HUES6 (cell line): ENCODE data around the gene ARID4B.

ENCODE experiments used
- H3K27ac ChIP-seq: 2 replicates; pipeline ENCODE4 v1.7.0; 2013; ENCODE audit warnings: low read depth, mild to moderate bottlenecking, low read length, inconsistent platforms
- H3K27me3 ChIP-seq: 2 replicates; pipeline ENCODE4 v1.6.1; 2013; ENCODE audit warnings: low read length; ENCODE audit not compliant: control insufficient read depth, insufficient read depth
- H3K36me3 ChIP-seq: 2 replicates; pipeline ENCODE4 v1.6.1; 2013; ENCODE audit warnings: low read length; ENCODE audit not compliant: control insufficient read depth, insufficient read depth
- H3K4me1 ChIP-seq: 2 replicates; pipeline ENCODE4 v1.6.1; 2013; ENCODE audit warnings: low read length; ENCODE audit not compliant: control insufficient read depth, insufficient read depth
- H3K4me3 ChIP-seq: 2 replicates; pipeline ENCODE4 v1.5.1; 2013; ENCODE audit warnings: low read depth, low read length
- H3K9ac ChIP-seq: one replicate; pipeline ENCODE4 v1.6.1; 2013; ENCODE audit warnings: mild to moderate bottlenecking, low read length
- H3K9me3 ChIP-seq: 2 replicates; pipeline ENCODE4 v1.6.1; 2013; ENCODE audit warnings: low read depth, low read length; ENCODE audit not compliant: control insufficient read depth, insufficient read depth

ARID4B gene

DNA sequence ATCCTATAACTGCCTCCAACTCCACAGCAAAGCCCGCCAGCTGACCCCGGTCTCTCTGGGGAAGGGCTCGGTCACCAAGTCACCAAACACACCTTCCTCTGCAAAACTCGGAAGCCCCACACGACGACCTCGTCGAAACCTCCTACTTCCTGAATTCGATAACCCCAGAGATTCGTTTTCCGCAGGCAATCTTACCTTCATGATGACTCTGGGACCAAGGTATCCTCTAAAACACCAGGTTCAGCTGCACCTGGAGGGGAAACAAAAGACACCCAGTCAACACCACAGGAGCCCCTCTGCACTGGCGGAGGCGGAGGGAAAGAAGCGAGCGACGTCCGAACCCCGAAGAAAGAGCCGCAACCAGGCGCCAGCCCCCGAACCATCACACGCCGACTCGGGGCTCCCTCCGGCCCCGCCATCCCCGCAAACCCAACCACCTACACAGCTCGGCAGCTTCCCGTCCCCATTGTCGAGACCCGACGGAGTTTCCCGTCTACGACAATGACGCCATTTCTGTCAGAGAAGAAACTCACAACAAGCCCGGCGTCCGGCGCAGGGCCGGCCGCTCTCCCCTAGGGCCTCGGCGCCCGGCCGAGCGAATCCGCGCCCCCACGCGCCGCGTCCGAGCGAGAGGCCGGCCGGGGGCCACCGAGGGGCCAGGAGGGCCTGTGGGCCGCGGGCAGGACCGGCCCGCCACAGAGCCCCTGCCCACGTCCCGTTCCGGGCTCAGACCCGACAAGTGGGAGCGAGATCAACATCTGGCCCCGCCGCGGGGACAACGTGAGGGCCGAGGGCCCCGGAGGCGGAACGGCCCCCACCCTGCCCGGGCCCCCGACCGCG is 1.0 kb downstream of the ARID4B start:
- peak overlapping the region; percentile 100 for H3K4me3 ChIP-seq
- no peaks in the 10 kb centered on the region for H3K9me3 ChIP-seq
- peak overlapping the region; percentile 93; the same call in 1 of the 2 replicates for H3K27ac ChIP-seq
- H3K36me3 ChIP-seq: peaks cover 7% of the 10 kb centered on the region
- H3K4me1 ChIP-seq: peaks cover 20% of the 10 kb centered on the region
- H3K27me3 ChIP-seq: no peaks in the 10 kb centered on the region
- peak overlapping the region; percentile 92 for H3K9ac ChIP-seq

- Histone ChIP-seq H3K4me3 (peak overlapping the region; percentile 100), H3K4me1 (peaks cover 16% of the 10 kb centered on the region), H3K36me3 (peaks cover 2% of the 10 kb centered on the region), H3K27me3 (no peaks in the 10 kb centered on the region), H3K27ac (no peak overlapping the region), H3K9ac (no peak overlapping the region), H3K9me3 (no peaks in the 10 kb centered on the region)
These were observed 2.1 kb downstream of the ARID4B start for GRCh38 chr1:235325854-235326253.

DNA sequence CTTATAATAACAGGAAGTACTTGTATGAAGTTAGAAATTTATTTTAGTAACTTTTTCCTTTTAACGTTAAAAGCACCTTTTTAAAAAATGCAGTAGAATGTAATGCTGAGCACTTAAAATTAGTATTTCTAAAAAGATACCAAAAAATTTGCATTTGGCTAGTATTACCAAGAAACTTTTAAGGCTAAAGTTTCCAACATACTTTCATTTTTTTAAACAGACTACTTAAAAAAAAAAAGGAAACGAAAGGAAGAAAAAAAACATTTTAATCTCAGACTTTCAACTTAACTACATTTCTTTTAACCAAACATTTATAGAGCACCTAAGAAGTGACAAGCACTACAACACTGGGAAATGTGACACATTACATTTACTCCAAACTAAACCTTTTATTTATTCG is 2.8 kb downstream of the ARID4B start:
- peaks cover 10% of the 10 kb centered on the region; the same call in 1 of the 2 replicates for H3K4me1 ChIP-seq
- peak overlapping the region; percentile 100 for H3K4me3 ChIP-seq
- H3K27me3 ChIP-seq: no peaks in the 10 kb centered on the region
- no peak overlapping the region for H3K9ac ChIP-seq
- H3K36me3 ChIP-seq: peaks cover 2% of the 10 kb centered on the region
- H3K9me3 ChIP-seq: no peaks in the 10 kb centered on the region
- H3K27ac ChIP-seq: no peak overlapping the region

- no peaks in the 10 kb centered on the region for H3K27me3 ChIP-seq
- peaks cover 2% of the 10 kb centered on the region for H3K36me3 ChIP-seq
- no peak overlapping the region for H3K4me3 ChIP-seq
- H3K4me1 ChIP-seq: peaks cover 10% of the 10 kb centered on the region; the same call in 1 of the 2 replicates
- no peak overlapping the region for H3K27ac ChIP-seq
- H3K9ac ChIP-seq: no peak overlapping the region
- no peaks in the 10 kb centered on the region for H3K9me3 ChIP-seq
These were observed 3.7 kb downstream of the ARID4B start for GRCh38 chr1:235324296-235324695.

DNA sequence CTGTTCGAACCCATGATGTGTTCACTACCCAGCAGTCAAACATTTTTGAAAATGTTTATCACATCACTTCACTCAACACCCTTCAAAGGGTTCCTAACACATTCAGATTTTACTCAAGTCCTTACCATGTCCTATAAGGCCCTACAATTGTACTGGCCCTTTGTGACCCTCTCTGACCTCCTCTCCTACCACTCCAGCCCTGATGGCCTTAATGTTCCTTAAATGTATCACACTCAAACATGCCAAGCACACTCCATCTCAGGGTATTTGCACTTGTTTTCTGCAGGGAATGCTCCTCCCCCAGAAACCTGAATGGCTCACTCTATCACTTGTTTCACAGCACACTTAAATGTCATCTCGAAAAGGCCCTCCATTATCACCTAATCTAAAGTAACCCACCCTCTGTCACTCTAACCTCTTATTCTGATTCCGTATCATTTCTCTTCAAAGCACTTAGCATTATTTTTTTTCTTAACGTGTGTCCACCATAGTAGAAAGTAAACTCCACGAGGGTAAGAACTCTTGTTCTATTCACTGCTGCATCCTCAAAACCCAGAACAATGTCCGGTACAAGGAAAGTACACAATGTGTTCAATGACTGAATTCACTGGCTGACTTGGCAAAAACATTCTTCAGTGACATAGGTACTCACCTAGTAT is 7.3 kb downstream of the ARID4B start:
- H3K9ac ChIP-seq: no peak overlapping the region
- H3K27ac ChIP-seq: no peak overlapping the region
- no peaks in the 10 kb centered on the region for H3K9me3 ChIP-seq
- no peak overlapping the region for H3K4me3 ChIP-seq
- H3K4me1 ChIP-seq: peaks cover 4% of the 10 kb centered on the region; the same call in 1 of the 2 replicates
- H3K27me3 ChIP-seq: no peaks in the 10 kb centered on the region
- H3K36me3 ChIP-seq: peaks cover 11% of the 10 kb centered on the region

GRCh38 chr1:235319255-235319654 is 8.7 kb downstream of the ARID4B start:
- no peaks in the 10 kb centered on the region for H3K9me3 ChIP-seq
- H3K36me3 ChIP-seq: peaks cover 11% of the 10 kb centered on the region
- H3K27ac ChIP-seq: no peak overlapping the region
- no peak overlapping the region for H3K9ac ChIP-seq
- no peak overlapping the region for H3K4me3 ChIP-seq
- H3K4me1 ChIP-seq: no peaks in the 10 kb centered on the region
- no peaks in the 10 kb centered on the region for H3K27me3 ChIP-seq

DNA sequence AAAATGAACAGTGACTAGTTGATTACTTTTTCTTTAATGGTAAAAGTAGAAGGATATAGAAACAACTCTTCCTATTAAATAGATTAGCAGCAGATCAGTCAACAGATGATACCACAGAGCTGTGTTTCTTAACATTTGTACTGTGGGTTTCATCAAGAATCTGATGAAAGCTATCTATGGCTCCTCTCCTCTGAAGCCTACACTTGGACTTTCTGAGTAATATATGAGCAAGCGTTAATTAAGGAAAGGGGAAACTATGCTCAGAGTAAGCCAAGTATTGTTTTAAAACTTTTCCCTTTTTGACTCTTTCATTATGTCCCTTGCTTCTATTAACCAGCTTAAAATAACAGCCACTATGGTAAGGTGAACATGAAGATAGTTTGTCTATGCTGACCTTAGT is 10.8 kb downstream of the ARID4B start:
- Histone ChIP-seq H3K9me3 (no peaks in the 10 kb centered on the region), H3K4me1 (no peaks in the 10 kb centered on the region), H3K27ac (no peak overlapping the region), H3K4me3 (no peak overlapping the region), H3K27me3 (no peaks in the 10 kb centered on the region), H3K9ac (no peak overlapping the region), H3K36me3 (peaks cover 10% of the 10 kb centered on the region)

GRCh38 chr1:235315735-235316134 is 12.2 kb downstream of the ARID4B start:
- Histone ChIP-seq H3K4me1 (no peaks in the 10 kb centered on the region), H3K9ac (no peak overlapping the region), H3K9me3 (peaks cover 3% of the 10 kb centered on the region; the same call in 1 of the 2 replicates), H3K27me3 (no peaks in the 10 kb centered on the region), H3K4me3 (no peak overlapping the region), H3K27ac (no peak overlapping the region), H3K36me3 (peaks cover 23% of the 10 kb centered on the region)

- Histone ChIP-seq H3K27me3 (no peaks in the 10 kb centered on the region), H3K4me1 (no peaks in the 10 kb centered on the region), H3K27ac (no peak overlapping the region), H3K36me3 (peaks cover 29% of the 10 kb centered on the region), H3K9me3 (peaks cover 8% of the 10 kb centered on the region; the same call in 1 of the 2 replicates), H3K9ac (no peak overlapping the region), H3K4me3 (no peak overlapping the region)
These were observed 12.8 kb downstream of the ARID4B start for GRCh38 chr1:235315173-235315572.

DNA sequence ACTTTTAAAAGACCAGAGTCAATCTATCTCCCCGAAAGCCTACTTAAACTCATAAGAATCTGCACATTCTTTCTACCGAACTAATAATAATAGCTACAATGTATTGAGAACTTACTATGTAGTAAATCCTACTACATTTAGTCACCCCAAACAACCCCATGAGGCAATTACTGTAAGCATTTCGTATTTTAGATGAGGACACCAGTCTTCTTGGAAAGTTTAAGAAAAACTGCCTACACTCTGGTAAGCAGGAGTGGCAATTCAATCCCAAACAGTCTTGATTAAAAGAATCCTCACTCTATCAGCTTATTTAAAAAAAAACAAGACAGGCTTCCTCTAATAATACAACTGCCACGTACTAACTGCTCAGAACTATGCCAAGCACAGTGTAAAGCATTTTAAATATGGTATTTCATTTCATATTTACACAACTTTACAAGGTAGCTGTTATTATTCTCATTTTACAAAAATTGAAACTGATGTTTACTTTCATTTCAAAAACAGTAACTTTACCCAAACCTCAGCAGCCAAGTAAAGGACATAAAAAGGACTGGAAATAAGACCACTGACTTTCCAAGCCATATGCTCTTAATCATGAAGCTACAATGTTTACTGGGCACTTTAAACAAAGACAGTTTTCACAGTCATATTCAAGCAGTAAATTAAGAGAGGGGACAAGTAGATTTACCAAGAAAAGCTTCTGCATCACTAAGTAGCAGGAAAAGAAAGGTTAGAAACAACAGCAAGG is 13.9 kb downstream of the ARID4B start:
- Histone ChIP-seq H3K4me1 (no peaks in the 10 kb centered on the region), H3K9me3 (peaks cover 8% of the 10 kb centered on the region; the same call in 1 of the 2 replicates), H3K4me3 (no peak overlapping the region), H3K27ac (no peak overlapping the region), H3K27me3 (no peaks in the 10 kb centered on the region), H3K36me3 (peaks cover 27% of the 10 kb centered on the region), H3K9ac (no peak overlapping the region)
